Tibial nerve (tissue), 4 donors: Measurements from ENCODE around the gene CCDC148. TPM values are rescaled to one million over a fixed set of nuclear protein-coding genes. Genes with fewer than 3 reads are reported as not detected.
"Not testable (repeated sequence)": the region's sequence is repeated elsewhere in the genome, so short reads cannot be mapped to it uniquely, and the experiment has no call there.

Experiments
- DNase-seq, 2 donors: peaks; one replicate each; pipeline ENCODE4 v3.0.0-alpha.2; 2019; ENCODE audit warnings: low spot score in 2 of 2
- H3K27ac ChIP-seq, 4 donors: fragments of 200-600 bp; sonication (generic) in 3 of 4; one replicate each; pipeline ENCODE4 v1.5.1; 2017 to 2019; ENCODE audit warnings: mild to moderate bottlenecking in 1 of 4
- H3K27me3 ChIP-seq, 2 donors: fragments of 200-600 bp; sonication (generic) in 1 of 2; one replicate each; pipeline versions ENCODE4 v1.5.1 to v1.6.0; 2017 to 2019
- H3K36me3 ChIP-seq, 3 donors: fragments of 200-600 bp; sonication (generic); one replicate each; pipeline ENCODE4 v1.5.1; 2018 to 2019
- H3K4me1 ChIP-seq, 4 donors: fragments of 200-600 bp; sonication (generic) in 3 of 4; one replicate each; pipeline ENCODE4 v1.5.1; 2017 to 2019
- H3K4me3 ChIP-seq, 4 donors: fragments of 200-600 bp; sonication (generic) in 3 of 4; one replicate each; pipeline ENCODE4 v1.5.1; 2017 to 2019; ENCODE audit warnings: mild to moderate bottlenecking in 1 of 4, moderate library complexity in 1 of 4
- H3K9me3 ChIP-seq, 4 donors: fragments of 200-600 bp; sonication (generic) in 3 of 4; one replicate each; pipeline ENCODE4 v1.5.1; 2017 to 2019
- EP300 ChIP-seq, 2 donors: sonication (generic); formaldehyde crosslinking; IDR thresholded peaks; one replicate each; pipeline ENCODE4 v1.6.1; 2017; ENCODE audit warnings: antibody characterized with exemption in 2 of 2, mild to moderate bottlenecking in 1 of 2
- POLR2A ChIP-seq, 2 donors: fragments of 450-650 bp; IDR thresholded peaks; one replicate each; pipeline ENCODE4 v1.6.1; 2017; ENCODE audit warnings: antibody characterized with exemption in 2 of 2, mild to moderate bottlenecking in 2 of 2, moderate library complexity in 2 of 2
- WGBS, 2 donors: methylation state at CpG; one replicate each; pipeline ENCODE4 v1.1.5; 2018; 5-methylcytosine and 5-hydroxymethylcytosine counted together
- total RNA-seq, 4 donors: library from RNA; depleted of rRNA; stranded (reverse); fragments of >200 nt; gene quantifications; one replicate each; pipeline ENCODE4 v1.1.0, GENCODE V29; 2016
- TF ChIP-seq, protein P1 (sequence below), 5 experiments: fragments of 200-600 bp in 3 of 5; fragments of 450-650 bp in 2 of 5; sonication (generic) in 3 of 5; IDR thresholded peaks; one replicate each; pipeline ENCODE4 v1.5.1; 2016 to 2019; ENCODE audit warnings: antibody characterized with exemption in 5 of 5, mild to moderate bottlenecking in 3 of 5, moderate library complexity in 2 of 5

CCDC148 gene
- total RNA-seq, 4 donors from 2014 or later: 0.30 to 2.5 (median 1.9) TPM

GRCh38 chr2:158366342-158366741, 90.2 kb downstream of the CCDC148 start:
- TF ChIP-seq POLR2A (IDR thresholded peaks at IDR 0.05): no peak
- TF ChIP-seq, protein P1, sequence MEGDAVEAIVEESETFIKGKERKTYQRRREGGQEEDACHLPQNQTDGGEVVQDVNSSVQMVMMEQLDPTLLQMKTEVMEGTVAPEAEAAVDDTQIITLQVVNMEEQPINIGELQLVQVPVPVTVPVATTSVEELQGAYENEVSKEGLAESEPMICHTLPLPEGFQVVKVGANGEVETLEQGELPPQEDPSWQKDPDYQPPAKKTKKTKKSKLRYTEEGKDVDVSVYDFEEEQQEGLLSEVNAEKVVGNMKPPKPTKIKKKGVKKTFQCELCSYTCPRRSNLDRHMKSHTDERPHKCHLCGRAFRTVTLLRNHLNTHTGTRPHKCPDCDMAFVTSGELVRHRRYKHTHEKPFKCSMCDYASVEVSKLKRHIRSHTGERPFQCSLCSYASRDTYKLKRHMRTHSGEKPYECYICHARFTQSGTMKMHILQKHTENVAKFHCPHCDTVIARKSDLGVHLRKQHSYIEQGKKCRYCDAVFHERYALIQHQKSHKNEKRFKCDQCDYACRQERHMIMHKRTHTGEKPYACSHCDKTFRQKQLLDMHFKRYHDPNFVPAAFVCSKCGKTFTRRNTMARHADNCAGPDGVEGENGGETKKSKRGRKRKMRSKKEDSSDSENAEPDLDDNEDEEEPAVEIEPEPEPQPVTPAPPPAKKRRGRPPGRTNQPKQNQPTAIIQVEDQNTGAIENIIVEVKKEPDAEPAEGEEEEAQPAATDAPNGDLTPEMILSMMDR (IDR thresholded peaks at IDR 0.05): no peak
- TF ChIP-seq EP300 (IDR thresholded peaks at IDR 0.05): no peak
- Histone ChIP-seq H3K27ac (no peak overlapping the region), H3K27me3 (no peaks in the 10 kb centered on the region), H3K9me3 (peaks cover 0 to 31% (median 0%) of the 10 kb centered on the region in 4 donors), H3K4me1 (no peaks in the 10 kb centered on the region), H3K36me3 (no peaks in the 10 kb centered on the region), H3K4me3 (no peak overlapping the region)
- WGBS, 2 donors: 76 to 84% methylated on average over 5 of the region's 5 CpGs
- no peak for DNase-seq

GRCh38 chr2:158359846-158360245, 96.7 kb downstream of the CCDC148 start:
- DNase-seq: no peak
- 59 to 67% methylated on average over 4 of the region's 4 CpGs for WGBS, 2 donors
- H3K36me3 ChIP-seq: no peaks in the 10 kb centered on the region
- H3K9me3 ChIP-seq: peaks cover 0 to 37% (median 0%) of the 10 kb centered on the region in 4 donors
- H3K27ac ChIP-seq: no peak overlapping the region
- H3K4me3 ChIP-seq: no peak overlapping the region
- H3K27me3 ChIP-seq: no peaks in the 10 kb centered on the region
- no peaks in the 10 kb centered on the region for H3K4me1 ChIP-seq
- TF ChIP-seq POLR2A (IDR thresholded peaks at IDR 0.05): no peak

DNA sequence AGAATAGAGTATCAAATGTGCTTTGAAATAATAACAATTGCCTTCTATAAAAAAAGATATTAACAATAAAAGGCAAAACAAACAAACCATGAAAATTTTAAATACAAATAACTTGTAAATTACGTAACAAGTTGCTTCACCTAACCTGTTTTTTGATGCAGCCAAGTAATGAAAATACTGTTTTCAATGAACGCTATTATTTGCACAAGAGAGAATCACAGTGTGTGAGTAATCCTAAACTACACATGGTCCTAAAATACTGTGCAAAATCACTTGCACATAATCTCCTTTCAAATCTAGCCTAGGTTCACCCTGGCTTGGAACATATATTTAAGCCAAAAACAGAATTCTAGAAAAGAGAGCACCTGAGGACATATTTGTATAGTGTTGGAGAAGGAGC, 98.9 kb downstream of the CCDC148 start:
- 84 to 91% methylated on average over 2 of the region's 2 CpGs for WGBS, 2 donors
- no peak for DNase-seq
- TF ChIP-seq, protein P1 (IDR thresholded peaks at IDR 0.05): no peak
- TF ChIP-seq EP300 (IDR thresholded peaks at IDR 0.05) (no peak), POLR2A (IDR thresholded peaks at IDR 0.05) (no peak)
- H3K27ac ChIP-seq: no peak overlapping the region
- H3K27me3 ChIP-seq: no peaks in the 10 kb centered on the region
- H3K4me3 ChIP-seq: no peak overlapping the region
- H3K36me3 ChIP-seq: no peaks in the 10 kb centered on the region
- H3K9me3 ChIP-seq: peaks cover 0 to 15% (median 0%) of the 10 kb centered on the region in 4 donors
- no peaks in the 10 kb centered on the region for H3K4me1 ChIP-seq

- Histone ChIP-seq H3K4me1 (no peaks in the 10 kb centered on the region), H3K27ac (no peak overlapping the region), H3K36me3 (no peaks in the 10 kb centered on the region), H3K4me3 (no peak overlapping the region), H3K27me3 (no peaks in the 10 kb centered on the region), H3K9me3 (peaks cover 0 to 10% (median 0%) of the 10 kb centered on the region in 4 donors)
- WGBS, 2 donors: 92 to 100% methylated on average over 1 of the region's 1 CpG
- no peak for TF ChIP-seq POLR2A (IDR thresholded peaks at IDR 0.05)
- DNase-seq: no peak
These were observed 99.4 kb downstream of the CCDC148 start for GRCh38 chr2:158357122-158357521.

- WGBS, 2 donors: no CpG with 5 or more reads among the region's 14 CpGs
- H3K27ac ChIP-seq: not testable (repeated sequence)
These were observed 105.1 kb downstream of the CCDC148 start for GRCh38 chr2:158351466-158351816.

DNA sequence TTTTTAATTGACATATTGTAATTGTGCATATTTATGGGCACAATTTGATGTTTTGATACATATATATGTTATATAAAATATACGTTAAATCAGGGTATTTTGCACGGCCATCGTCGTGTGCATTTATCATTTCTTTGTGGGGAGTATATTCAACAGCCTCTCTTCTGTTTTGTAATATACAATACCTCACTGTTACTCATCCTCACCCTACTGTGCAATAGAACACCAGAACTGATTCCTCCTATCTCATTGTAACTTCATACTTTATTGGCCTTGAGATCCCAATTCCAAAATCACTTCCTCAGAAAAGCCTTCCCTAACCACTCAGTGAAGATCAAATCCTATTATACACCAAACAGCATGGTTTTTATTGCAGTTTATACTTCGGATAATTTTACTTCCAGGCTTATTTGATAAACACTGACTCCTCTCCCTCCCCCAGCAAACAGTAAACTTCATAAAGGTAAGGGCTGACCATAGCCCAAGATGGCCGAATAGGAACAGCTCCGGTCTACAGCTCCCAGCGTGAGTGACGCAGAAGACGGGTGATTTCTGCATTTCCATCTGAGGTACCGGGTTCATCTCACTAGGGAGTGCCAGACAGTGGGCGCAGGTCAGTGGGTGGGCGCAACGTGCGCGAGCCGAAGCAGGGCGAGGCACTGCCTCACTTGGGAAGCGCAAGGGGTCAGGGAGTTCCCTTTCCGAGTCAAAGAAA, 105.6 kb downstream of the CCDC148 start:
- H3K36me3 ChIP-seq, DNase-seq, H3K4me3 ChIP-seq, H3K27ac ChIP-seq, H3K9me3 ChIP-seq, H3K4me1 ChIP-seq, H3K27me3 ChIP-seq: not testable (repeated sequence)
- WGBS, 2 donors: 81 to 94% methylated on average over 12 to 17 of the region's 20 CpGs

More at GRCh38 chr2:158351466-158351816, 105.1 kb downstream of the CCDC148 start:
- not testable (repeated sequence) for H3K9me3 ChIP-seq, H3K27me3 ChIP-seq, H3K36me3 ChIP-seq, H3K4me1 ChIP-seq, H3K4me3 ChIP-seq, DNase-seq

DNA sequence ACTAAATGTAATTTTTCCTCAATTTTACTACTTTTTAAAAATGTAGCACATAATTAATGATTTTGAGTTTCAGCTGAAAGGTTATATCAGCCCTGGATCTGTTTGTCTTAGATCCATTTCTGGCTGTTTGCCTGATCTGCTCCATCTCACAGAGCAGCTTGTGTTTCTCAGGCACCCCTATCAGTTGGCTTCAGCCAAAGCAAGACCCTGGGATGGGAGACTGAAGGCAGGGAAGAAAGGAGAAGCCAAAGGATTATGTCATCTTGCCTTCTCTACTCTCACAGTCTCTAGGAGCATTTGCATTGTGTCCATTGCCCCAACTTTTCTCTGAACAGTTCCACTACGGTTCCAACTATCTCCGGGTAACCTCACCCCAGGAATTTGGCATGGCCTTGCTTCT, 110.5 kb downstream of the CCDC148 start:
- TF ChIP-seq, protein P1 (IDR thresholded peaks at IDR 0.05): no peak
- TF ChIP-seq POLR2A (IDR thresholded peaks at IDR 0.05): no peak
- no peak for TF ChIP-seq EP300 (IDR thresholded peaks at IDR 0.05)
- H3K27ac ChIP-seq: no peak overlapping the region
- H3K4me3 ChIP-seq: no peak overlapping the region
- 52 to 63% methylated on average over 2 of the region's 2 CpGs for WGBS, 2 donors
- no peak for DNase-seq
- no peaks in the 10 kb centered on the region for H3K27me3 ChIP-seq
- no peaks in the 10 kb centered on the region for H3K36me3 ChIP-seq
- H3K4me1 ChIP-seq: no peaks in the 10 kb centered on the region
- H3K9me3 ChIP-seq: no peaks in the 10 kb centered on the region
